ENCODE measurements around the gene POGLUT3.

The POGLUT3 gene

DNA sequence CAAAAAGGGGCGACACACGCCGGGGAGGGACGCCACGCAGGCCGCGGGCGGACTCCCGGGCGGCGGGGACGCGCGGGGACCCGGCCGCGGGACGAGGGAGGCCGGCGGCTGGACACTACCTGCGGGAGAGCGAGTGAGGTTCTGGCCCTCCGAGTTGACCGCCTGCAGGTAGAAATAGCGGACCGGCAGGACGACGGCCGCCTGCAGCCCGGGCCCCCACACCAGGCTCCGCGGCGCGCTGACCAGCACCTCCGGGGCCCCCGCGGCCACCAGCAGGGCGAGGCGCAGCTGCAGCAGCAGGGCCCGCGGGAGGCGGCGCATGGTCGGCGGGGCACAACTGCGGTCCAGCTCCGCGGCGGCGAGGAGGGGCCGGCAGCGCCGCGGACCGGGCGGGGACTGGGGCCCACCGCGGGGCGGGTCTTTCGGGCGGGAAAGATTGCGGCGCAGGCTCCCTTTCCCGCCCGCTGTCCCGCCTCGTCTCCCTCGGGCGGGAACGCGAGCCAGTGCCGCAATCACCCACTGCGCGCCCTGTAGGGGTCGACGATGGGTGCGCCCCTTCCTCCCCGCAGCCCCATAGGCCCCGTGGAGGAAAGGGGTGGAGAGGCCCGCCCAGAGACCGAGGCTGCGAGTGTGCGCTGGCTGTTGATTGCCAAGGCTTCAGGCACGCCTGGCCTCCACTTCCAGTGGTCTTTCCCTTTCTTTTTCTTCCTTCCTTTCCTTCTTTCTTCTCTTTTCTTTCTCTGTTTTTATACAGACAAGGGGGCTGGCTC, at the start of gene POGLUT3:
TSS of gene POGLUT3 (minus strand) at position 339 of the 770 bp plus-strand sequence. CDS start at position 321, 18 bp downstream.
- H3K4me3 ChIP-seq (ENCODE audit: low read depth, low read length) = peak within 1 kb of the TSS; percentile 68
- TF ChIP-seq, protein P1, sequence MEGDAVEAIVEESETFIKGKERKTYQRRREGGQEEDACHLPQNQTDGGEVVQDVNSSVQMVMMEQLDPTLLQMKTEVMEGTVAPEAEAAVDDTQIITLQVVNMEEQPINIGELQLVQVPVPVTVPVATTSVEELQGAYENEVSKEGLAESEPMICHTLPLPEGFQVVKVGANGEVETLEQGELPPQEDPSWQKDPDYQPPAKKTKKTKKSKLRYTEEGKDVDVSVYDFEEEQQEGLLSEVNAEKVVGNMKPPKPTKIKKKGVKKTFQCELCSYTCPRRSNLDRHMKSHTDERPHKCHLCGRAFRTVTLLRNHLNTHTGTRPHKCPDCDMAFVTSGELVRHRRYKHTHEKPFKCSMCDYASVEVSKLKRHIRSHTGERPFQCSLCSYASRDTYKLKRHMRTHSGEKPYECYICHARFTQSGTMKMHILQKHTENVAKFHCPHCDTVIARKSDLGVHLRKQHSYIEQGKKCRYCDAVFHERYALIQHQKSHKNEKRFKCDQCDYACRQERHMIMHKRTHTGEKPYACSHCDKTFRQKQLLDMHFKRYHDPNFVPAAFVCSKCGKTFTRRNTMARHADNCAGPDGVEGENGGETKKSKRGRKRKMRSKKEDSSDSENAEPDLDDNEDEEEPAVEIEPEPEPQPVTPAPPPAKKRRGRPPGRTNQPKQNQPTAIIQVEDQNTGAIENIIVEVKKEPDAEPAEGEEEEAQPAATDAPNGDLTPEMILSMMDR (IDR thresholded peaks at IDR 0.05; ENCODE audit: low read depth, low read length) = no peak
- peak; percentile 64; the same call in 1 of the 2 replicates for TF ChIP-seq MAX (IDR thresholded peaks at IDR 0.05; ENCODE audit: low read depth, low read length)
- peak; percentile 54 for TF ChIP-seq MYC (IDR thresholded peaks at IDR 0.05; ENCODE audit: low read depth, low read length)
- peak; percentile 28 for TF ChIP-seq POLR2A (IDR thresholded peaks at IDR 0.05; ENCODE audit: extremely low read depth, insufficient read length)
- DNase-seq (ENCODE audit: low read depth) = peak; percentile 86

DNA sequence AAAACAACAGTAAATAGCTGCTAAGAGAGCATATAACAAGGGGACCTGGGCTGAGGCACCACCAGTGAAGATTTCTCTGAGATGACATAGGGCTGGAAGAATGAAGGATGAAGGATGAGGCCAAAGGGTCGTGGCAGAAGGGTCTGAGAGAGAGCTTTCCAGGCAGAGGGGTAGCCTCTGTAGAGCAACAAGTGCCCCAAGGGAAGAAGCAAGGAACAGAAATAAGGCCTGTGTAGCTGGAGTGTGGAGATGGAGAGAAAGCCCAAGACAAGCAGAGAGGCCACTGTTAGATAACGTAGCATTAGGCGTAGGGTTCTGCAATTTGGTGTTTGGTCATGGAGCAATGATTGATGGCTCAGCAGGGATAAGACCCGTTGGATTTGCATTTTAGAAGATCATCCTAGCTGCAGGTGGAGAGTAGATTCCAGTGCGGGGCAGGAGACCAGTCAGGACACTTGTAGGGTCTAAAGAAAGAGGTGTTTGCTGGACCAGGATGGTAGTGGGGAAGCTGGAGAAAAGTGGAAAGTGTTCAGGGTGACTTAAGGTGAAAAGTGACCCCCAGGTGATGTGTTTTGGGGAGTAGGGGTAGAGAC, 47.8 kb upstream of the POGLUT3 start:
- TF ChIP-seq POLR2A (IDR thresholded peaks at IDR 0.05; ENCODE audit: extremely low read depth, insufficient read length) = no peak
- TF ChIP-seq MAX (IDR thresholded peaks at IDR 0.05; ENCODE audit: low read depth, low read length) = no peak
- TF ChIP-seq, protein P1 (IDR thresholded peaks at IDR 0.05; ENCODE audit: low read depth, low read length) = no peak
- no peak for TF ChIP-seq MYC (IDR thresholded peaks at IDR 0.05; ENCODE audit: low read depth, low read length)
- no peak overlapping the region for H3K4me3 ChIP-seq (ENCODE audit: low read depth, low read length)
- DNase-seq (ENCODE audit: low read depth) = no peak

- DNase-seq (ENCODE audit: low read depth) = no peak
- no peak overlapping the region for H3K4me3 ChIP-seq (ENCODE audit: low read depth, low read length)
- TF ChIP-seq POLR2A (IDR thresholded peaks at IDR 0.05; ENCODE audit: extremely low read depth, insufficient read length) (no peak), MAX (IDR thresholded peaks at IDR 0.05; ENCODE audit: low read depth, low read length) (no peak), MYC (IDR thresholded peaks at IDR 0.05; ENCODE audit: low read depth, low read length) (no peak)
- TF ChIP-seq, protein P1 (IDR thresholded peaks at IDR 0.05; ENCODE audit: low read depth, low read length) = no peak
These were observed 45.3 kb upstream of the POGLUT3 start for GRCh38 chr11:108543316-108543964.

DNA sequence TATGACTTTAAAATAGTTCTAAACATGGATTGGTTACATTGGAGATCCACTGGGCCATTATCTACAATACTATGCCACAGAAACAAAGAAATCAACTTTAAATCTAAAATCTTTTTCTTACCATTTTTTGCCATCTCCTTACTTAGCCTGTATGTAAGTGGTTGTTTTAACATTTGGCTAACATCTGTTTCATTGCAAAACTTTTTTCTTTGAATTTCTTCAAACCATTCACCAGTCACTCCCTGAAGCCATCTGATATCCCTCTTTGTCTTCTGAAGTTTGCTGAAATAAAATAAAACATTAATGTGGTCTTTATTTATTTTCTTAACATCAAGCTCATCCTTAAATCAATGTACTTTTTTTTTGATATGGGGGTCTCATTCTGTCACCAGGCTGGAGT, 43.3 kb upstream of the POGLUT3 start:
- TF ChIP-seq MAX (IDR thresholded peaks at IDR 0.05; ENCODE audit: low read depth, low read length) (no peak), MYC (IDR thresholded peaks at IDR 0.05; ENCODE audit: low read depth, low read length) (no peak), POLR2A (IDR thresholded peaks at IDR 0.05; ENCODE audit: extremely low read depth, insufficient read length) (no peak)
- TF ChIP-seq, protein P1 (IDR thresholded peaks at IDR 0.05; ENCODE audit: low read depth, low read length) = no peak
- no peak overlapping the region for H3K4me3 ChIP-seq (ENCODE audit: low read depth, low read length)
- DNase-seq (ENCODE audit: low read depth) = no peak

DNA sequence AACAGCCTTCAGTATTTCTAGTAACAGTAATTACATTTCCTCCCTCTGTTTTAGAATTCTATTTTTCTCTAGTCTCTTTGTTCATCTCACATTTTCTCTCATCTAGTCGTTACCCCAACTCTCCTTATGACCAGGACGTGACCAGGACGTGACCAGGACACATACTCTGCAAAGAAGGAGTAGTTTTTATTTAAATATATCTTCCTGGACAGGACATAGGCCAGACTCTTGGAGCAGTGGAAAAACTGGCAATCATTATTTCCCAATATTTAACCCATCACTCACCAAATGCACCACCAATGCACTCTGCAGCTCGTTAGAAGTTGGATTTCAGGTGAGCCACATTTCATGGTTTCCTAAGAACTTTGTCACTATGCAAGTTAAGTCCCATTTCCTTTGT, 40.3 kb upstream of the POGLUT3 start:
- no peak overlapping the region for H3K4me3 ChIP-seq (ENCODE audit: low read depth, low read length)
- TF ChIP-seq POLR2A (IDR thresholded peaks at IDR 0.05; ENCODE audit: extremely low read depth, insufficient read length) (no peak), MAX (IDR thresholded peaks at IDR 0.05; ENCODE audit: low read depth, low read length) (no peak)
- DNase-seq (ENCODE audit: low read depth) = no peak

All from NB4 (cell line).